HG03045 (cell line): ENCODE data around the gene ANO1.

Experiments
- ATAC-seq: cut with Tn5 transposase; IDR thresholded peaks from one replicate; pipeline ENCODE4 v1.9.1; 2021; ENCODE audit warnings: mild to moderate bottlenecking, moderate library complexity; ENCODE audit not compliant: unreplicated experiment

Gene ANO1

DNA sequence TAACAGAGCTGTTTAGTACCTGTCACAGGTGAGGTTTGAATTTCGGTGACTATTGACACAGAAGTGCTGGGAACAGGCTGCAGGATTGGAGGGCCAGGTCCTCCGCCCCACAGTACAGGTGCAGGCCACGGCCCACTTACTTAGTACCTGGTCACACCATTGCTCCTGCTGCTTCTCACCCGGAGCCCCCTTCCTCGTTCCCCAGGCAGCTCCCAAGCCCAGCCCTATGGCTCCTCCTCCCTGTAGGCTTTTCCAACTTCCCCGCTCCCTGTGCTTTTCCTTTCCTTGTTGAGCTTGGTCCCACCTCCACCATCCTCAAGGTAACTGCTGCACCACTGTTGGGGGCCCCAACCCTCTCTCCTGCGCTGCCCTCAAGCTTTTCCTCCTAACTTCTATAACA lies 27.9 kb upstream of the ANO1 start:
- no peak for ATAC-seq

DNA sequence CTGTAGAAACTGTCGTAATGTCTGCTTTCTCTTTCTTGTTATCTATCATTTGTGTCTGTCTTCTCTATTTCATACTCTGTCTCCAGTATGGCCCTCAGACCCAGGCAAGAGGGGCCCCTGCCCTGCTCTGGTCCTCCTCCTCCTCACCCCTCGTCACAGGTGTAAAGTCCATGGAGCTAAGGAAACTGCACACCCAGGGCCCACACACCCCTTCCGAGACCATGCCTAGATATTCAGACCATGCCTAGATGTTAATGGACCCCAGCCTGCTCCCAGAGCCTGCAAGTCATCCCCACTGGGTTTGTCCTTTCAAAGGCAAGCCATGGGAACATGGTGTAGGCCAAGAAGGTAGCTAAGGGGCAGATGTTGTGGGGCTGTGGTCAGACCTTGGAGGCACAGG lies 24.1 kb upstream of the ANO1 start:
- no peak for ATAC-seq

DNA sequence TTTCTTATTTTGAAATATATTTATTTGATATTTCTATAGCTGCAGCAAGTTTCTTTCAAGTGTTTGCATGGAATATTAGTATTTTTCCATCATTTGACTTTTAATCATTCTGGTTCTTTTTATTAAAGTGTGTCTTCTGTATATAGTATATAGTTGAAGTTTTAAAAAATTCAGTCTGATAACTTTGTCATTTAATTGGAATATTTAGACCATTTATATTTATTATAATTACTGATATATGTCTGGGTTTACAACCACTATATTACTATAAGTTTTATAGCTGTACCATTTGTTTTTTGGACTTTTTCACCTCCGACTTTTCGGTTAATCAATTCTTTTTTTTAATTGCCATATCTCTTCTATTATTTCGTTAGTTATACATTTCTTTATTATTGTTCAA lies 22.7 kb upstream of the ANO1 start:
- ATAC-seq = no peak

DNA sequence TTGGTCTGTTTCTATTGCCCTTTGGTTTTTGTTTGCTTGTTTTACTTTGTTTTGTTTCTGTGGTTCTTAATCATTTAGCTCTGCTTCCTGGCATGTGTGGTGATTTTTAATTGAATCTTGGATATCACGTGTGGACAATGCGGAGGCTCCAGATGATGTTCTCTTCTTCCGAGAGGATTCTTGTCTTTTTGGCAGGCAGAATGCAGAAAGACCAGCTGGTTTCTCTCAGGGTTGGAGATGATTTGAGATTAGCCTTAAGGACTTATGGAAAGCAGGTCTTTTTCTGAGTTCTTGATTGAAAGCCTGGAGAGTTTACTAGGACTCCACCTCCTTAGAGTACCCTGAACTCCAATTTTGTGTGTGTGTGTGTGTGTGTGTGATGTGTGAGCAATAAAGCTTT lies 21.0 kb upstream of the ANO1 start:
- ATAC-seq = no peak

DNA sequence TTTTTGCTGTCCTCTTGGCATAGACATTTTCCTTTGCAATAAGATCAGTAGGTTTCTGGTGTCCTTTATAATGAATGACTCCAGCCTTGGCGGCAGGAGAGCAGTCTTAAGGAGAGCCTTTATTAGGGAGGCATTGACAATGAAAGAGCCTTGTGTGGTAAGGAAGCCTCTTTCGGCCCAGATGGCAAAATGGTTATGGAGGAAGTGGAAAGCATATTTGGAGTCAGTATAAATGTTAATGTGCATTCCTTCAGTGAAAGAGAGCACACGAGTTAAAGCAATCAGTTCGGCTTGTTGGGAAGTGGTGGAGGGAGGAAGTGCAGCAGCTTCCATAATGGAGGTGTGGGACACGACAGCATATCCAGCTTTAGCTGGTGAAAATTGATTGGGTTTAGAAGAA lies 18.1 kb upstream of the ANO1 start:
- no peak for ATAC-seq

DNA sequence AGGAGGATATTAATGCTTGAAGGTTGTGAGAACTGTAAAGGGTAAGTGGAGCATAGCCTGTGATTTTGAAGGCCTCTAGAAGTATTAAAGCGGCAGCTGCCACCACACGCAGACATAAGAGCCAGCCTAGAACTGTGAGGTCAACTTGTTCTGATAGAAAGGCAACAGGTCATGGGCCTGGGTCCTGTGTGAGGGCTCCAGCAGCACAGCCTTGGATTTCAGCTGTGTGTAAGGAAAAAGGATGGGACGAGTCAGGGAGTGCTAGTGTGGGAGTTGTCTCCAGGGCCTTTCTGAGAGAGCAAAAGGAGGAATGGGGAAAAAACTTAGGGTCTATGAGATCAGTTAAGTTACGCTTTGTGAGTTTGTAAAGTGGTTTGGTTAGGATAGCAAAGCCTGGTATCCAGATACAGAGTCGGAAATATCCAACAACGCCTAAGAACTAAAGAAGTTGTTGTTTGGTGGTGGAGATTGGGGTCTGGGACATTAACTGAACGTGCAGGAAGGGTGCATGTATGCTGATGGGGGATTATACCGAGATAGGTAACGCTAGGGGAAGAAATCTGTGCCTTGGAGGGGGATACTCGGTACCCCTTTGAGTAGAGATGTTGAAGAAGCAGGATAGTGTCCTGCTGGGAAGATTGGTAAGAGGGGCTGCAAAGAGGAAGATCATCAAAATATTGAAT lies 17.4 kb upstream of the ANO1 start:
- ATAC-seq = no peak

DNA sequence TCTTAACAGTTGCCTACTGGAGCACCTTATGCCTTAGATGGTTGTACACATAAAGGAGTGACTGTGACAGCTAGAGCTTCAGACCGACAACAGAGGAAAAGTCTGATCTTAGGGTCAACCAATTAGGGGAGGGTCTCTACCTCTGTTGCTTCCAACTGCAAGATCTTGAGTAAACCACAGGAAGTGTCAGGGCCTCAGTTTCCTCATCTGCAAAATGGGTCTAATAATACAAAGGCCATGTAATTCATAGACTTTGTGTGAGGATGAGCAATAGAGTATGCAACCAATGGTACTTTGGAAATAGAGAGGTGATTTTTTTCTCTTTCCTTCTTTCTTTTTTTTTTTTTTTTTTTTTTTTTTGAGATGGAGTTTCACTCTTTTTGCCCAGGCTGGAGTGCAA lies 16.4 kb upstream of the ANO1 start:
- no peak for ATAC-seq

DNA sequence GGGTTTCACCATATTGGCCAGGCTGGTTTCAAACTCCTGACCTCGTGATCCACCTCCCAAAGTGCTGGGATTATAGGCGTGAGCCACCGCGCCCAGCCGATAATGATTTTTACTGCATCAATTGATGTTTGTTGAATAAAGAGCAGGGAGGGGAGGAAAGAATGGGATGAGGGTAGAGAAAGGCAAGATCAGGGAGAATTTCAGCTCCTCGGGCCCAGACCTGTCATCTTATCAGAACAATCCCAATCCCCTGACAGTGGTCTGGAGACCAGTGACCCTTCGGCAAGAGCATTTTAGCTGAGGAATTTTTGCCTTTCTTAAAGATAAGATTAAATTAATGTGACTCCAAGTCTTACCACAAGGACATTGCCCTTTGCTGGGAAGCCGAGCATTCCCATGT lies 15.0 kb upstream of the ANO1 start:
- ATAC-seq = no peak

DNA sequence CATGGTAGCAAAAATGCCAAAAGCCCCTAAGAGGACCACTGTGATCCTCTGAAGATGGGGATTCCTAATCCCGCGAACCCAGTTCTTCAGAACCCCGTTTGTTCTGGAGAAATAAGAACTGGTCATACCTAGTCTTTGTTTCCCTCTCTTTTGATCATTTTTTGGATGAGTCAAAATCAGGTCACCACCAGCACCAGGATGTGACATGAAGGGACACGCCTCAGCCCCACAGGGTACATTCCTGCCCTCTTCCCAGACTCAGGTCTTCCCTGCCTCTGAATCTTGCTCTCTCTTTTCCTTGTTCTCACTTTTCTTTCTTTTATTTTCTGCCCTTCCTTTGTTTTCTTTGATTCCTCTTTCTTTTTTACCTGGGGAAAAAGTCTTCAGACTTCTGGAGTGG lies 14.6 kb upstream of the ANO1 start:
- no peak for ATAC-seq

DNA sequence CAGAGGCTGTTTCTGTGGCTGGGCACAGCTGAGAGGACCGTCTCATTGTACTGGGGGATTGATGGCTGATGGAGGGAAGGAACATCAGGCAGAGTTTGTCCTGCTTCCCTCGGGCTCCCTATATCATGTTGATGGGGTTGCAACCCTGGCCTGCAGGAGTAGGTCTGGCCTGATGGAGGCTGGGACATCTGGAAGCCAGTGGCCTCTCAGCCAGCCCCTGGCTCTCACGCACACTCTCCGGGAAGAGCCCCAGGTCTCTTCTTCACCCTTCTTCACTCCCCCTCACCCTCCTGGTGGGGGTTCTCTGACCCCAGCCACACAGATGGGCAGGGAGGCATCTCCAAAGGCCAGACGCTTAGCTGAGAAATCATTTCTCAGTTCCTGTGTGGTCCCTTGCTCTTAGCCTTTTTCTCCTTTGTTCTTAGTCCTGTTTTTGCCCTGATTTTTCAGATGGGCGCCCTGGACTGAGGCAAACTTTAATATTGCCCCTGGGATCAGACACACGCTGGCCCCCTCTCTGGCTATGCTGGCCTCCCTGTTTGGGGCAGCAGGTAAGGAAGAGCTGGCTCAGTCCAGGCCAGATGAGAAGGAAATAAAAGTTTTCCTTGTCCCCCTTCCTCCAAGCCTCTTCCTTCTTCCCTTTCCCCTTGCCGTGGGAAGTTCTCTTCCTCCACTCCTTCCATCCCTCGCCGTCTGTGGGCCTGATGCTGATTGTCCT lies 13.9 kb upstream of the ANO1 start:
- no peak for ATAC-seq

DNA sequence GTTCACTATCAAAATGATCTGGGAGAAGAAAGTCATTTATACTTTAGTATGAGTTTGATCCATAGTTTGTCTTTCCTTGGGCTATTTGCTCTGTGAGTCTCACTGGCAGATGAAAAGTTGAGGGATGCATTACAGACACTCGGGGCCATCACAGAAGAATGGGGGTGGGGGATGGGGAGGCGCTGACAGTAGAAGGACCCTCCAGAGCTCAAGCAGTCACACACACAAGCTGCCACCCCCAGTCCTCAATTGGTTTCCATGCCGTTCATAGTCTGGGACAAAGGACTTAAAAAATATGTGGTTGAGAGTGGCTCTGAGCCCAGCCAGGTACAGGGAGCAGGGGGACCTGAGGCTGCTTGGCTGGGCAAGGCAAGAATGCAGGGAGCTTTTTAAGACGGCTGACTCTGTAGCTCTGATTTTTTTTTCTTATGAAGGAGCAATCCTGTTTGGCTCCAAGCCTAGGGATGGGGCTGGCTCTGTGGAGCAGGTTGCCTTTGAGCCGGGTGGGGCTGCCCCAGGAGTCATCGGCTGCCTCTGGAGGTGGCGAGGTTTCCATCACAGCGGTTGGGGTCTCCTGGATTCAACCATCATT lies 13.3 kb upstream of the ANO1 start:
- no peak for ATAC-seq

DNA sequence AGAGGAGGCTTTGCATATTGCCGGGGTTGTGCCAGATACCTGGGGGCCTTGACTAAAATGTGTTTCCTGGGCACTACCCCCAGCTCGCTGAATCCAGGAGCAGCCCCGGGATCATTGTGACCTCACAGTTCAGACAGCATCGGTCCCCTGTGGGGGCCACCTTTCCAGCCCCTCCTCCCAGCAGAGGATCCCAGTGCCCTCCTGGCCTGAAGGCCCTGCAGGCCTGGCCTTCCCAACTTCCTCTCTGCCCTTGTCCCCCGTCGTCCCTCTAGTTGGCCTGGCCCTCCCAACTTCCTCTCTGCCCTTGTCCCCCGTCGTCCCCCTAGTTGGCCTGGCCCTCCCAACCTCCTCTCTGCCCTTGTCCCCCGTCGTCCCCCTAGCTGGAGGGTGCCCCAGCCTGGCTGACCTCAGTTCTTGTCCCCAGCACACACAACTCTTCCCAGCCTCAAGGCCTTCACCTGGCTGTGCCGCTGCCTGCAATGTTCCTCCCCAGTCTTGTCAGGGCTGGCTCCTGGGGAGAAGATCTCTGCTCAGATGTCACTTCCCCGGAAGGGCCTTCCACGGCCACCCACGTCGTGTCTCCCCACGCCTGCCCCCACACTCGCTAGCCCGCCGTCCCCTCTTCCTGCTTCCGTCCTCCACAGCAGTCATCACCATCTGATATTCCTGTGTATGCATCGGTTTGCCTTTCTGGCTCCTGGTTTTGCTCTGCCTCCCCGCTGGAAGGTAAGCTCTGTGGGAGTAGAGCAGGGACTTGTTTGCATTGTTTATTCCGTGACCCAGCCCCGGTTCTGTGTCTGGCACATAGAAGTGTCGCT lies 12.6 kb upstream of the ANO1 start:
- no peak for ATAC-seq

DNA sequence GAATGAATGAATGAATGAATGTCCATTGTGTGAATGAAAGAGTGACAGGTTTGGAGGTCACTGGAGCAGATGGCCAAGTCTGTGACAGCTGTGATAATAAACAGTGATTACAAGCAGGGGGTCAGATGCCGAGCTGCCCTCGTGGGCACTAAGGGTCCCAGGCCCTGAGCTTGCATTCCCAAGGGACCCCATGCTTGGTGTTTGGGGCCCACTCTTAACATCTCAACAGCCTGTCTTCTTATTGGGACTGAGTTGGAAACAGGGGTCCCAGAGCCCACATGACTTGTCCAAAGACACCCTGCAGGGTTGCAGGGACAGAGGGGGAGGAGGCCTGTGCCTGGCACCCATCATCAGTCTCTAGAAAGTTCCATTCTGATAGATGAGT lies 12.0 kb upstream of the ANO1 start:
- ATAC-seq = no peak

DNA sequence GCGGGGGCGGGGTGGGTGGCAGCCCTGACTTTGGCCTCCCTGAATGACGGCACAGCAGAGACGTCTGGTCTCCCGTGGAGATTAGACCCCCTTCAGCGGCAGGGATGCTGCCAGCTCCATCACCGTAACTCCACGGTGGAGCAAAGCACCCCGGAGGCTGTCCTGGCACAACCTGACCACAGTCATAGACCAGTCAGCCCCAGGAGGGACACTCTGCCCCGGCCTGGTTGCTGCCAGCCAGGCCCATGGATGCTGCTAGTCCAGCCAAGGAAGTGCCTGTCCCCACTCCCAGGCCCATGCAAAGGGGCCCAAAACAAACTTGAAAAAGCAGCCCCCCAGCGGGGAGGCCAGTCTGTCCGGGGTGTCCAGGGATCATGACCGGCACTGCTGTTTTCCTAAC lies 11.5 kb upstream of the ANO1 start:
- no peak for ATAC-seq

DNA sequence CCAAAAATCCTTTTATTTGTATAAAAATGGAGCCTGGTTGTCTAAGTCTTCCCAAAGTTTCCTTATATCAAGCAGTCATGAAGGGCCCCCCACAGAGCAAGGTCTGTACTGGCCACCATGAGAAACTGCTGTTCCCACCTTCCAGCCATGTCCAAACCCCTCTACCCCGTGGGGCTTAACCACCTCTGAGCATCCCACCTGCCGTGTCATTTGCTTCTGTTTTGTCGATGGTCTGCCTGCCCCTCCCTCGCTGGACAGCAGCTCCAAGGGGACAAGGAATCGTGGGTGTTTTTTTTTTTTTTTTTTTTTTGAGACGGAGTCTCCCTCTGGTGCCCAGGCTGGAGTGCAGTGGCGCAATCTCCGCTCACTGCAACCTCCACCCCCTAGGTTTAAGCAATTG lies 11.1 kb upstream of the ANO1 start:
- ATAC-seq = no peak

DNA sequence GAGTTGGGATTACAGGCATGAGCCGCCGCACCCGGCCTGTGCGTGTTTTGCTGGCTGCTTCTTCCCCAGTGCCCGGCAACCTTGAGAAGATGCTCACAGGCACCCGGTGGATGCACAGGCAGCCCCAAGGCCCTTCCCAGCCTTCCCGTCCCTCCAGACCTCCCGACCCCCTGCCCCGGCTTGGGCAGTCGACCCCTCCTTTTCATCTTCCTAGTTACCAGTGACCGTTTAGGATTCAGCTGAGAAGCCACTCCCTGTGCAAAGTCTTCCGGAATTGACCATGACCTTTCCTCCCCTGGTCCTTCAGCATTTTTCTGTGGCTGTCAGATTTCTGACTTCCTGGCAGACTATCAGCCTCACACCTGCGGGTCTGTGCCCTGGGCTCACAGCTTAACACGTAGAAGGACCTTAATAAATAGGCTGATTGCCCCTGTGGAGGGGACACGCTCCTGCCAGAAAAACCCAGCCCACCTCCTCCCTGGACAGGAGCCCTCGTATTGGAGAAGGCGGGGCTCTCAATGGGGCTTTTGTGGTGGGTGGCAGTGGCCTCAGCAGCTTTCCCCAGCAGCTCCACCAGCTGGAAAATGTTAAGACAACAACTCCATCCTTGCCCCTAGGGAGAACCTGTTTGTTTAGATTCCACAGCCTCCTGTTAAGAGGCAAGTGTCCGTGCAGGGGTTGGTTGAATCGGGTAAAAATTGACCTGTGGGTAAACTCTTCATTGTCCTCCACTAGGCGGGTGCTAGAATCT lies 10.4 kb upstream of the ANO1 start:
- no peak for ATAC-seq

DNA sequence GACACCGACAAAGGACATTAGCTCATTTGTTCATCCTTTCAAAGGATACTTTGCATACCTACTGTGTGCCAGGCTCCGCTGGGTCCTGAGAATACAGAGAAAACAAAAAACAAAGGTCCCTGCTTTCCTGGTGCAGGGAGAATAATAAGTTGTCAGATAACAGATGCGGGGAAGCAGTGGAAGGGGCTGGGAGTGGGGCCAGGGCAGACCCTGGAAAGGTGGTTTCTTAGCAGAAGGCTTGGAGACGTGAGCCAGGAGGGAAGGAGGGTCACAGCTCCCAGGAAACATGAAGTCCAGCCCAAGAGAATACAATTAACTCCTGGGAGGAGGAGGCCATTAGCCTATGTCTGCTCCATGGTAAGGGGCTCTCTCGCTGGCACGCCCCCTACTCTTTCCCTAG lies 9.8 kb upstream of the ANO1 start:
- no peak for ATAC-seq

DNA sequence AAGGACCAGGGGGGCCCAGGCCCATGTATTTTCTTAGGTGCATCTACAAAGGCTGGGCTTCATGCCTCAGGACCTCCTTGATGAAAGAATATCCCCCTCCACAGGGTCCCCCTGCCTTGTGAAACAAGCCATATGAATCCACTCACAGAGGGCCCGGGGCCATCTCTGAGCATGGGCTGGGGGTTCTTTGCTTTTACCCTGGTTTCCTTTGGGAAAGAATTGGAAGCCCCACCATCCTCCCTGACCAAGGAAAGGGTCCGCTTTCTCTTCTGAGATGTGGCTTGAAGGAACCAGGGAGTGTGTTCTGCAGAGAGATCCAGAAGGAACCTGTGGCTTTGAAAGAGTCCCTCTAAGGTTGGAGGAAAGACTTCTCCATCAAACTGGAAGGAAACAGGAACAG lies 9.2 kb upstream of the ANO1 start:
- no peak for ATAC-seq

DNA sequence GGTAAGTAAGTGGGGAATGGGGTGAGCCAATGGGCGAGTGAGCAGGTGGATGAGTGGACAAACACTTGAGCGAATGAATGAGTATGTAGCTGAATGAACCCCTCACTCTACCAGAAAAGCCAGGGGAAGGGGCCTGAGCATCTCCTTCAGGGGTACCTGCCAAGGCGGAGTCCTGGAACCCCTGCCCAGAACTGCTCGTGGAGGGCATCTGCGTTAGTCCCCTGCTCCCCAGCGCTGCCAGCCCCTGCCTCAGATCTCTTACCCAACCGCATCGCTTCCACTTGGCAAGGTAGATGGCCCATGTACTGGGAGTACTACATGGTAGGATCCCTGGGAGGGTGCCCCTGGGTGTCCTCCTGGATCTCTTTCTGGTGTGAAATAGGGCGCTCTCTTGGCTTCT lies 7.4 kb upstream of the ANO1 start:
- ATAC-seq = no peak

DNA sequence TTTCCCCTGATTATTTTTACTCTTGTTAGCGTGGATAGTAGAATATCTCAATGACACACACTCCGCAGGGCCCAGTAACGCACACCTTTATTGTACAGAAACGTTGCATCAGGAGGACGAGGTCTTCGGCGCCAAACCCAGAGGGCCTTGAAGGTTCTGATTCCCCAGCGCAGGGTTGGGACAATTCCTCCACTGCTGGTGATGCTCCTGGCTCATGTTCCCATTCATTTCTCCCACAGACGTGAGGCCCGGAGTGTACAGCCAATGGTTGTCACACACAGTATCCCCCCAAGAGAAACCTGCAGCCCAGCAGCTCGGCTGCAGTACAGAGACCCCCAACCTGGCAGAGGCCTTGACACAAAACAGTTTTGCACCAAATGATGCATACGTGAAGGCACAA lies 6.1 kb upstream of the ANO1 start:
- ATAC-seq = no peak

DNA sequence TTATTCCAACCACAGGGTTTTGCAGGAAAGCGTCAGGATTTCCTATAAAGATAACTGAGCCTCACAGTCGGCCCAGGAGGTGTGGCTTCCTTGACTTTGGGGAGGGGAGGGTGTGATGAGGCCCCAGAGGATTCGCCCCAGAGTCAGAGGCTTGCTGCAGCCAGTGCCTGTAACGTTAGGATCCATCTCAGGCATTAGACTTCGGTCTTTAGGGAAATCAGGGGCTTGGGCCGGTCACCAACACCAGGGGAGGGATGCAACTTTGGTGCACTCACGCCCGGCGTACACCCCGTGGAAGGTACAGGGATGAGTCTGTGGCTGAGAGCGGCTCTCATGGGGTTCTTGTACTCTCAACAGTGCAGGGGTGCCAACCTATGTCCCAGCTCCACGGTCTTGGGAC lies 5.7 kb upstream of the ANO1 start:
- ATAC-seq = no peak
